ENCODE data around the gene PTPRK.

Gene PTPRK

DNA sequence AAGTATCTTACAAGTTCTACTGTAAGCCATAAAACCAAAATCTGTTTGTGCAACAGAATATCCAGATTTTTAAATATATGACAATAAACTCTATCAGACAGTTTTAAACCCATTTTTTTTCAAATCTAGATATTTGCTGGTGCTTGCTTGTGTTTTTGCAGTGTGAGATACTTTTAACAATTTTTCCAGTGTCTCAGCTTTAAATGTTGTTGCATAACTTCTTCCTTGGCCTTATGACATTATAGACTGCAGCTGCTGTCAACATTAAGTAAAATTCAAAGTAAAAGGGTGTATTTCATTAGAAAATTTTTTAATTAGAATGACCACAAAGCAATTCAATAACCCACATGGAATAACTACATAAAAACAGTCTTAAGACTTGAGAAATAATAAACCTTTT, 139.5 kb downstream of the PTPRK start:
- no peak for DNase-seq

DNA sequence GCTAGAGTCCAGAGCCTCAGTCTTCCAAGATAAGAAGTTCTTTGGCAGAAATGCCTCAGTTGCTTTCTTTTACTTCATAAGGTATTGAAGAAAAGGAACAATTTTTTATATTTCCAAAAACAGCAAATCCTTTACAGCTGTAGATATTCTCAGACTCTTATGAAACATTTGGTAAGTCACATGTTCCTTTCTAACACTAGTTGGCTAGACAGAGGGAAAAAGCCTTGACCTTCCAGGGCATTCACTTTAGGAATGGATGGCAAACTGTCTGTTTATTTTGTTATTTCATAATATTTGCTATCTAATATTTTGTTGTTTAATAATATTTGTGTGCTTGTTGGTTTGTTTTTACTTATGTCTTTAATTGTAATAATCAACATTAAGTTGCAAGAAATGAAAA, 140.8 kb downstream of the PTPRK start:
- DNase-seq = no peak

DNA sequence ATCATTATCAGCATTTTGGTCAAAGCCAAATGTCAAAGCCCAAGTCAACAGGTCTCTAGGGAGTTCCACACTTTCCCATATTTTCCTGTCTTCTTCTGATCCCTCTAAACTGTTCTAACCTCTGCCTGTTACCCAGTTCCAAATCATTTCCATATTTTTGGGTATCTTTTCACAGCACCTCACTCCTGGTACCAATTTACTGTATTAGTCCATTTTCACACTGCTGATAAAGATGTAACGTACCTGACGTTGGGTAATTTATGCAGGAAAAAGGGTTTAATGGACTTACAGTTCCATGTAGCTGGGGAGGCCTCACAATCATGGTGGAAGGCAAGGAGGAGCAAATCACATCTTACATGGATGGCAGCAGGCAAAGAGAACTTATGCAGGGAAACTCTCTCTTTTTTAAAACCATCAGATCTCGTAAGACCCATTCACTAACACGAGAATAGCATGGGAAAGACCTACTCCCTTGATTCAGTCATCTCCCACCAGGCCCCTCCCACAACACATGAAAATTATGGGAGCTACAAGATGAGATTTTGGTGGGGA, 143.4 kb downstream of the PTPRK start:
- DNase-seq = no peak

DNA sequence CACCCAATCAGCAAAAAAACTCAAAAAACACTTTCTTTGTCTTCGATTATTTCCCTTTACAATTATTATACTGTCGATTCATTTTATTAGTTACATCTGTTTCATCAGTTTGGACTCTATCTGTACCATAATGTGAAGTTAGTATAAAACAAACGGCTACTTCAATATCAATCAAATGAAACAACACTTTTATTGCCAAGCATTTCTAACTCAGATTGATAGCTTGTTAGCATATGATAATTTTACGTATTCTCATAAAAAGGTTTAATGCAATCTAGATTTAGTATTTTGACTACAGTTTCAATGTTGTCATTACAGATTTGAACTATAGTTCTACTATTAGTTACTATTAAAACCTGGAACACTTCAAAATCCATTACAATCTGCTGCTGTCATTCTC, 149.3 kb downstream of the PTPRK start:
- DNase-seq = no peak

DNA sequence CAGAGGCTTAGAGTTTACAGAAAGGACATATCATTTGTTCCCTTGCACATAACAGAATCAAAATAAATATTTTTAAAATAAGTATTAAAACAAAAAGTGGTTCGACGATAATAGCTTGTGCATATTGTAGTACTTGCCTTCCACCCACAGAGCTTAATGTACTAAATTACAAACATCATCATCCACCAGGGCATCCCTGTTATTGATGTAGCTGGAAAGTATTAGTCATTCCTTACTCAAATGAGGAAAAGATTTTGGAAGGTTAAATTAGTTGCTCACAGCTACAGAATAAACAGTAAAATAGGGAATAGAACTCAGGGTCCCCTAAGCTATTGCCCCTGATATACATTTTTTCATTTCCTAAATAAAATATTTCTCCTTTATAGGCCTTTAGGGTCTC, 150.3 kb downstream of the PTPRK start:
- DNase-seq = no peak

DNA sequence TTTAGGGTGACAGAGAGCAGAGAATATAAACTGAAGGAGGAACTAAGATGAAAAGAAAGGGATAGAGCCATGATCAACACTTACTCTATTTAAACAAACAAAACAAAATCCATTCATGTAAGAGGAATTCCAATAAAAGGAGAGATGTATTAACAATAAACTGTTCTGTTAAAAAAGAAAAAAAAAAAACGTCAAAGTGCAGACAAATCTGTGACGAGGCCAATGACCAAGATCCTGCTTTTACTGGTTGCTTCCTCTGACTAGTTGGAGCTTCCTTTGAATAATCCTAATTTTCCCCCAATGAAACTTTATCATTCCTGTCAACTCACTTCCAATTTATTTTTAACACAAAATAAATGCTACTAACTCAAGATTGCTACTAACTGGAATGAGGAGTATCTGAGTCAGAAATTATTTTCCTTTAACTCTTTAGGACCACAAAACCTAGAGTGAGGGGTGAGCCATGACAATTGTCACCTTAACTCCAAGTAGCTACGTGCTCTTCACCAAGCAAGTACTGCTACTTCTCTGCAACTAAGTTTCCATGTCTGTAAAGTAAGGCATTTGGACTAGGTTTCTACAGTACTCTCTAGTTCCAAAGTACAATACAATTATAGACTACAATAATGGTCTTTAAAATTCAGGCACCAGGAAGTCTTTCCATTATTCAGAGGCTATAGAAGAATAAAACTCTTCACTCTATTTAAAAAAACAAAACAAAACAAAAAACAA, 152.0 kb downstream of the PTPRK start:
- no peak for DNase-seq

DNA sequence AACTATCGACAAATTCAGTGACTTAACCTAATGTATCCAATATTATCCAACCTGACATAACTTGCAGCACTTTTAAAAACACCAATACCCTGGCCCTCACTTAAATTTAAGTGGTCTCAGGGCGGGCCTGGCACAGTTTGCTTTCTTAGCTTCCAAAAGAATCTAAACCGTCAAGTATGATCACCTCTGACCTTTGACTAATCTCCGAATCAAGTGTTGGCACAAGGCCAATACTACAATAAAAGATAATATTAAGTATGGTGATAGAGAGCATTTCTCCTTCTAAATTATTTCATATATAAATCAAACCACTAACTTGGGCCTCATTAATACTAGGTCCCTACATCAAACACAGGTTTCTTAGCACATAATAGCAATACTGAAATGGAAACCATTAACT, 153.0 kb downstream of the PTPRK start:
- DNase-seq = no peak

DNA sequence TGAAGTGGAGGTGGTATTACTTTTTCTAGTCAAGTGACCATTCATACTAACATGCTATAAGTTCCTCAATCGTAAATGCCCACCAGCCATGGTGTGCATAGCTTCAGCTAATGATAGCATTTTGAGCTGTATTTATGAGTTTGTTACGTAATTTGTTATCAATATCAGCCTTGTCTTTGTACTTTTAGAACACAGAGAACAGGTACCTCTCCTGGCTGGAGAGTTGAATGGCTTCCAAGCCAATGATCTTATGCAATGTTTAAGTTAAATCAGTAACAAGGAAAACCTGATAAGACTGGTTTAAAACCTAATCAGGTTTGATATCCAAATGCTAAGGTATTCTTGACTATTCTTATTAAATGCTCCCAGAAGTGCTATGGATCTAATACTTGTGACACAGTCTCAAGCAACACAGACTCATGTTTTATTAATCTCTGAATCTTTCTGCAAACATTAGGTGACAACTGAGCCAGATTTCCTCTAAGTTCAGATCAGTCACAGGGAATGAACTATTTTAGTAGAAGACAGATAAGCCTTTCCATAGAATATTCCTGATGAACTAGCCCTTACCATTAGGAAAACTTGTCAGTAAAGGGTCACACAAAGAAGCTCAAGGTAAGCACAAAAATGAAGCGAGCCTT, 154.8 kb downstream of the PTPRK start:
- DNase-seq = no peak

DNA sequence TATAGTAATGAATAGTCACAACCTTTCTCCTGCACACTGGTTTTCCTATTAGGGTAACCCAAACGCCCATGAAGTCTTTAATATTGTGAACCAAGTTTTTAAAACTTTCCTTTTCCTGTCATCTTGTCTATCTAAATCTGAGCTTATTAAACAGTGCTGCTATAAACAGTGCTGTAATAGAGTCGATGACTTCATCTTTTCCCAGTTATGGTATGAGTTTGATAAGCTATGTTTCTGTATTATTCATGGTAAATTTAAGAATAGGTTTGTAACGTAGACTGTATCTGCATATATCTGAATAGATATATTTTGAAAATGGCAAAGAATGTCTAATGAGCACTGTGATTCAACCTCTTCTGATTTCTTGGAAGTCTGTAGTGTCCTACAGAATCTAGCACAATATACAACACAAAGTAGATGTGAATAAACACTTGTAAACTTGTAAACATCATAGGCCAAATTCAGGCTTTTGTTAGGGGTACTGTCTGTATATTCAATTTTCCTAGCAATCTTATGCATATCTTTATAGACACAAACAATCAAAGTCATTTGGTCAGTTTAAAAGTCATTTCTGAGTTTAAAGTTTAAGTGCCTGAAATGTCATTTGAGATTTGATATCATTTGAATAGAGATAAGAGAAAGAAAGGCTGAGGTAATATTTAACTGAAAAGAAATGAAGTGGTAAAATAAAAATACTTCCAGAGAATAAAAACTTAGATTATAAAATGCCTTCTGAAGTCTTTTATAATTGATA, 155.5 kb downstream of the PTPRK start:
- no peak for DNase-seq

DNA sequence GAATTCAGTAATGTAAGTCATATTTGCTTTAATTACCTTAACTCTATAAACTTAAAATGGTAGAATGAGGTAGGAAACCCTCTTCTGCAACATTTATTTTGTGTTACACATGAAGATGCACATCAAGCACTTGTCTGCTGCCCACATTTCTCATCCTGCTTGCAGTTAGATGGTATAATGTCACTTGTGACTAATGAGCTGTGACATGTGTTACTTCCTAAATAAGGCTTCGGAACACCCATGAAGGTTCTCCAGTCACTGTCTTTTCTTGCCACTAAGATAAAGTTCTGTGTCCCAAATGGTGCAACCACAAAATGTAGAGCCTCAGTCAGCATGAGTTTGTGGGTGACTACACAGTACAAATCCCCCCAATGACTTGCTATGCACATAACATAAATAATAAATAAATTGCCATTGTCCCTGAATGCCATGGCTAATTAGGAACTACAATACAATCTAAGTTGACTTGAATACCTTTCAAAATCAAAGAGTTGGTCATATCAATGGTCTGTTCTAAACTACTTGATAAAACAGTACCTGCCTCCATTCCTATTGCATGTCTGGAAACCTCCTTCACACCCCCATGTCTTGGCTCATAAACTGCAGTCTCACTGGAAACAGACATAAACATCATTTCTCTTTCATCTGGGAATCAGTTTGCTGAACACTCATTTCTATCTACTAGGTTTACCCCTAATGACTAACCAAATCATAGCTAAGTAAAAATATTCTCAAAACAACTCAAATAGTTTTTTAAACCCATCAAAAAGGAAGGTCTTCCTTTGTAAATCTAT, 157.2 kb downstream of the PTPRK start:
- no peak for DNase-seq

DNA sequence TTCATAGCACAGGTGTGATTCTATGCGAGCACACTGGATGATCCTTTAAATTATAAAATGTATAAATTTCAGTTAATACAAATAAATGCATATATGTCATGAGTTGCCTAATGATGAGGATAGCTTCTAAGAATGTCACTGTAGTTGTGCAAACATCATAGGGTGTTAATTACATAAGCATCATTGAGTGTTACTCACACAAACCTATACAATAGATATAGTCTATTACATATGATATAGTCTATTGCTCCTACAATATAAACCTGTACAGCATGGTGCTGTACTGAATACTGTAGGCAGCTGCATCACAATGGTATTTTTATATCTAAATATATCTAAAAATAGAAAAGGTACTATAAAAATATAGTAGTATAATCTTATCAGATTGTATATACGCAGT, 159.0 kb downstream of the PTPRK start:
- DNase-seq = peak; percentile 2

DNA sequence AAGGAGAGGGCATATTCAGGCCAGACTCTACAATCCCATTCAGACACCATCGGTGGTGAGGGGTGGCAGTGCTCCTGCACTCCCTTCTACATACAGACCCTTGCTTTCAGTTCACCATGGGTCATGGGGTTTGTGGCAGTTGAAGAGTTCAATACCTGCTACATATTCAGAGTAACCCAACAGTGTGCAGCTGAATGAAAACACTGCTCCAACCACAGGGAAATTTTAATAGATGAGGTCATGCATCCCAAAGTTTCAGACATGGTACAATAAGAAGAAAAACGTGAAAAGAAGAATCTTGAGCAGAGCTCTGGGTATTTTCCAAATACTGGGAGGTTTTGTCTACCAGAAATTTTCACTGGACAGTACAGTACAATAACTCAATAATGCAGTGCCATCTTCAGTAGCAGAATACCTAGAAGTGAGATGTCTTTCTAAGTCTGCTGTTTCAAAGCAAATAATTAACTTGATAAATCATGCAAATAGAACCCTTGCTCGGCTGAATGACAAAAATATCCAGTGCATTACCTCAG, 162.1 kb downstream of the PTPRK start:
- no peak for DNase-seq

DNA sequence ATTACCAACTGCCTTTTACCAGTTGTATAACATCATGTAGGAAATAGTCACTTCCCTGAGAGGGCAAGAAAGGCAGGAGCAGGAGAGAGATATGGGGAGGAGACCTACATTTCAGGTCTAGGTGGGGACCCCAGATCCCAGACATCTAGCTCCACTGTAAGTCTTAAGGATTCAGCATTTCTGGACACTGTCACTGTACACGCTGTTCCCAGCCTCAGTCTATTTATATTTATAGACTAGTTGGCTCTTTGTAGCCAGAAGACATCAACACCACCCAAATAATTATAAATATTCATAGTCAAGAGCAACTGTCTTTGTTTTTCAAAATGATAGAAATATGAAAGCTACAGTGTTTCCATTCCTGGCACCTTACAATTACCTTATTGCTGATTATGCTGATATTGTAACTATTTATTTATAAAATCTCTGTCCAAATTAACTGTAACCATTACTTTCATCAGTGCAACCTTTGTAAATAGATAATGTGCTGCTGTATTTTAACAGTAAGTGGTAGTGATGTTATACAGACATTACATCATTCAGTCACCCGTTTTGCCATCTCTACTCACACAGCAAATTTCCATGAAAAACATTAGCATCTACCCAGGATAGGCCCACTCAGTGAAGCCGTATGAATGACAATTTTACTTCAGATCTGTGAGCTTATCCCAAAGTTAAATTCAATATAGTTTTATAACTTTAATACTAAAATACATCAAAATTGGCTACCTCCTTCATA, 162.8 kb downstream of the PTPRK start:
- DNase-seq = no peak

DNA sequence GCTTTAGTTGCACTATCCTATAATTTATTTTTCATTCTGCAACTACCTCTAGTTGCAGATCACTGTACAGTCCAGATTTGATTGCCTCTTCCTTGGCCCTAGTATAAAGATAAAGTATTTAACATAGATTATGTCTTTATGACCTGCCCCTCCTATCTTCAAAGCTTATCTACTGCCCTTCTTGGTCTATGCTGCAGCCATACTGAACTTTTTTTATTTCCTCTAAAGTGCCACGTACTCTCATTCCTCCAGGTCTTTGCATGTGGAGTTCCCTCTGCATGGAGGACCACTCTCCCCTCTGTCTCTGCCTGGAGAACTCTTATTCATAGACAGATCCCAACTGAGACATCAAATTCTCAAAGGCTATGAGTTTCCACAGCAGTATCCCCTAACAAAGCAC, 168.0 kb downstream of the PTPRK start:
- DNase-seq = no peak

DNA sequence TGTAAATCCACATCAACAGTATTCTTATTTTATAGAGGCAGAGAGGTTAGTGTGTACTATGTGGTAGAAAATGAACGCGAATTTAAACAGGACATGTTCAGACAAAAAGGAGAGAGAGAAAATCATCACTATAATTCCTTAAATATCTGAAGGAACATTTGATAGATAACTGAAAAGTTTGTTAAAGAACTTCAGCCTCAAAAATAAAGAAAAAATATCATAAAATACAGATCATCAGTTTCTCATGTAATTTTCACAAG, 169.2 kb downstream of the PTPRK start:
- DNase-seq = no peak

DNA sequence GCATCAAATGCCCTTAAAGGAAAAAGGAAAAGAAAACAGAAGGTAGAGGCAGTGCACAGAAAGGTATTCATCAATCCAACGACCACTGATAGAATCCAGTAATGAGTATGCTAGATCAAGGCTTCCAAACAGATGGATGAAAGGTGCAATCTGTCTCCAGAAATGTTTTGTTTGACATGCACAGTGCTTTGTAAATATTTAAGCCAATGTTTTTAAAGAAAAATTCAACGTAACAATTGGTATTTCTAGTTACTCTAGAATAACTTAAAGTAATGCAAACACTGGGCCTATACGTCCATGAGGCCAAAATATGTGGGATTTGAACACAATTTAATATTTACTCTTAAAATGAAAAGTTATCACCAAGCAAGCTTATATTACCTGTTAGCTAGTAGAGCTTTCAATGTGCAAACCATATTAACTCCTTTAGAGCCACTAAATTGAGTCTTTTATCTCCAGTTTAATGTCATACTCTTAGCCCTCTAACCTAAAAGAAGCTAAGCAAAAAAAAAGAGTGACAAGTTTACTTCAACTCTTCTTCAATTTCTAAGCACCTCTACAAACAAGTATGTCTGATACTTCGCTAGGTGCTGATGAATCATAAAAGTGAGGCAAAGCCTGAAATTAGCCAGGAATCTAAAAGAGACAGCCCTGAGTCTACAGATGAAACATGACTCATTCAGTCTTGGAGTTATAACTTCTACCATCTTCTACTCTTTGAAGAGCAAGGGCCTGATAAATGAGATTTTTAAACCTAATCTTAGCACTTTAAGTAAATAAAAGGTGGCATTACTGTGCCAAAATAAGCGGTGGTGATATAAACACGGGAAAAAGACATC, 169.8 kb downstream of the PTPRK start:
- DNase-seq = no peak

DNA sequence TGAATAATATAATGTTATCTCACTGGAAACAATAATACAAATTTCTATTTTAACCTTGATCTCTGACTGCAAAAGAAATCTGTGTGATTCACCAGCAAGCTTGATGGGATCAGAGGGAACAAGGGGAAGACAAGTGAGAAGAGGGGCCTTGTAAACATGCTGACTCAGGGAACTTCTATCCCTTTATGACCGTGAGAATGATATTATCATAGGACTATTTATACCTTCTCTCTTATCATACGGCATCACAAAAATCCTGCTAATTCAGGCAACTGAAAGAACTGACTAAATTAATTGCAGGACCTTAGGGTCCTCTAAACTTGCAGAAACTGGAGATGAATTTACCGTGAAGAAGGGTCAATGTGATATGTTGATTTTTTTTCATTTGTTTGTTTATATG, 173.3 kb downstream of the PTPRK start:
- DNase-seq = no peak

DNA sequence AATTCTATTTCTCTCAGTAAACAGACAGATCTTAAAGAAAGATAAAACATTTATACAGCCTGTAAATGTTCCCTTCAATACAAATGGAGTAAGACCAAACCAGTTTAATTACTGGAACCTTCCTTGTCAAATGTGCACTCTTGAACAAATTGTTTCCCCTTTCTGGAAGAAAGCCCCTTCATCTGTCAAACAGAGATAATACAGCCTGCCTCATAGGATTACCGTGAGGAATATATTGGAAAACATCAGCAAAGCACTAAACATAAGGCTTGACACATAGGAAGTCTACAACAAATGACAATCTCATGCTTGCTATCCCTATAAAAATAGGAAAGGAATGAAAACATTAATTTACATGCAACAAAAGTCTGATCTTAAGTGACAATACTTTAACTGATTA, 173.8 kb downstream of the PTPRK start:
- DNase-seq = no peak

DNA sequence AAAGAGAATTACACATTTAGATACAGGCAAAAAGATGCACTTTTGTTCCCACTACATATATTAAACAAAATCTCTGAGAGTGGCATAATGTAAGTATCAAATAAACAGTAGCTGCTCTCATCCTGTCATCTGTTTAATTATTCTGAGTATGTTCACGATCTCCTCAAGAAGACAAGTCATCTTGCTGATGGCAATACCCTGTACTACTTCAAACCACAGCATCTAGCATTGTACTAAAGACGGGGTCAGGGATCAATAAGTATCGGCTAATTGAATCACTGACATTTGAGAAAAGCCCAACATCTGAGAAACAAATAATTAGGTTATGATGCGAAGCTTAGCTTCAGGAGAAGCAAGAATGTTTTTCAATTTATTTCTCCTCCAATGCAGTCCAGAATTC, 175.1 kb downstream of the PTPRK start:
- DNase-seq = no peak

DNA sequence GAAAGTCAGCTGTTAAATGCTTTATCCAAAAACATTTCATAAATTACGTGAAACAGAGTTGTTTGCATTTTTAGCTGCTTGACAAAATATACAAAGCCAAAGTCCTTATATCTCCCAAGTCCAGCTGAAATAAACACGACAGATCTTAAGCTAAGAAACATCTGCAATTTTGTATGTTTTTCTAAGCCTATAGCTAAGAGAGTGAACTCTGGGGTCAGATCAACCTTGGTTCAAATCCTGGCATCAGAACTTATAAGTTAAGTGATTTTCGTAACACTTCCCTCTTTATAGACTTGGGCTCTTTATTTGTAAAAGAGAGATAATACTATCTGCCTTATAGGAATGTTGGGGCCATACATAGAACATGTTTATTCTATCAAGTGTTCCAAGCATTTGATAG, 176.7 kb downstream of the PTPRK start:
- DNase-seq = no peak

Measured in DMS53 (cell line).